Activated T-helper 1 cell treated with anti-CD3 and anti-CD28 coated beads, Interleukin-2, amount 50 U/mL, for 16 hours (primary cell): Measurements from ENCODE around the gene YIPF1.

Source experiments
- DNase-seq, 2 donors: peaks; one replicate each; pipeline ENCODE4 v3.0.0-alpha.2; 2020; ENCODE audit warnings: low read depth in 1 of 2, low spot score in 1 of 2

YIPF1 gene

GRCh38 chr1:53889304-53890298 lies at the start of gene YIPF1:
Gene YIPF1 (minus strand): TSS chr1:53889797. CDS start chr1:53888937, 860 bp downstream.
- DNase-seq, result peak; percentile 70 to 79

DNA sequence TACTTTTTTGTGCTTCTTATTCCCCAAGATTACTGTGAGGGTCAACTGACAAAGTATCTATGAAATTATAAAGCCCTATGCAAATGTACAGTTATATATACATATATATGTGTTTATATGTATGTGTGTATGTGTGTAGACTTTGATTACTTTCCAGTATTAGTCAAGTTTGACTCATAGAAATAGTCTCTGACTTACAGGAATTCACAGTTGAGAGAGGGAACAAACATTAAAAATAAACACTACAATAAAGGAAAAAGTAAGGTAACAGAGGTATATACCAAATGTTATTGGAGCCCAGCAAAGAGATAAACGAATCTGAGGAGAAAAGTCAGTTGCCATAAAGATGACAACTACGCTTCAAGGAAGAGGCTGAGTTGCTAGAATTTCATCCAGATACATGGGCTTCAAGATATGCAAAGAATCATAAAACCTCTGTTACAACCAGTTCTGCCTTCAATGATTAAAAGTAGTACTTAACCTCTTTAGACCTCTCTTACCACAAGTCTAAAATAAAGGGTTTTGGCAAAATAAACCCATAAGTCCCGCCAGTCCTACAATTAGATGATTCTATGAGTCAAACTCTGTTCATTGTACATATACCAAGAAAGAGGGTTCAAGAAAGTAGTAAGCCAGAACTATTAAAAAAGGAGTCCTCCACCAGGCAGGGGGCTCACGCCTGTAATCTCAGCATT lies 48.7 kb upstream of the YIPF1 start:
- DNase-seq, result no peak

DNA sequence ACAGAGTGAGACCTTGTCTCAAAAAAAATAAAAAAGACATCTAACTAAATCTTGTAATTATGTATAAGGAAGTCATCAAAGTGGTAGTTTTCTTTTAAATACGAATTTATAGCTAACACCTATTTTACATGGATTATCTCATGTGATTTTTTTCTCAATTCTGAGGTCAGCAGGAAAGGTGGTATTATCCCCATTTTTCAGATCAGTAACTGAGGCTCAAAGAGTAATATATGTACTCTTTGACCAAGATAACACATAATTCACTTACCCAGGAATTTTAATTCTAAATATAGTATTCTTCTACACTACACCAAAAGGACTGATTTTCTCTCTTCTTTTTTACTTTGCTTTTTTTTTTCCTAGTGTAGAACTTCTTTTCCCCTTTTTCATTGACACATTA lies 46.8 kb upstream of the YIPF1 start:
- DNase-seq, result no peak

- no peak for DNase-seq
Observed at GRCh38 chr1:53934170-53934765, 44.7 kb upstream of the YIPF1 start.

GRCh38 chr1:53931523-53931922 lies 41.9 kb upstream of the YIPF1 start:
- DNase-seq, result no peak

GRCh38 chr1:53930932-53931331 lies 41.3 kb upstream of the YIPF1 start:
- DNase-seq, result no peak

- no peak for DNase-seq
Observed at GRCh38 chr1:53929246-53929960, 39.8 kb upstream of the YIPF1 start.

GRCh38 chr1:53927376-53927881 lies 37.8 kb upstream of the YIPF1 start:
- no peak for DNase-seq

DNA sequence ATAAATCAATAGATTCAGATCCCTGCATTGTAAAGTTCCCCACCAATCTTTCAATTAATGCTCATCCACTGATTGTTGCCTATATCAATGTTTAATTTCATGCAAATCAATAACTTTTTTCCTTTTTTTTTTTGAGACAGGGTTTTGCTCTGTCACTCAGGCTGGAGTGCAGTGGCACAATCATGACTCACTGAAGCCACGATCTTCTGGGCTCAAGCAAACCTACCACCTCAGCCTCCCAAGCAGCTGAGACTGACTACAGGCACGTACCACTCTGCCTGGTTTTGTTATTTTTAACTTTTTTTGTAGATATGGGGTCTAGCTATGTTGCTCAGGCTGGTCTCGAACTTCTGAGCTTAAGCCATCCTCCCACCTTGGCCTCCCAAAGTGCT lies 30.1 kb upstream of the YIPF1 start:
- DNase-seq, result no peak

DNA sequence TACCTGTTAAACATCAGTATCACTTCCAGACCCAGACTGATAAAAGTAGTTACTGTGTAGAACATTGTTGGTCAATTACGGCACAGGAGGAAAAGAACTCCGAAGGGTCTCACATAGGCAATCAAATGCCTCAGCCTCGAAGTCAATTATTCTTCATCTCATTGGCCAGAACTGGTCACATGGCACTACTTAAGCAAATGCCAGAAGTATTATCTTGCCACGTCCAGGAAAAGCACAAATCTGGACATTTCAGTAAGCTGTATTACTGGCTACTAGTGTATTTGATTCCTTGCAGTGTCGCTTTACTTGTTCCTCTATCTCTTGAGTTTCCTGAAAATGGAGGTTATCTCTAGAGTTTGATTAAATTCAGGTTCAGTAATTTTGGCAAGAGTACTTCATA lies 28.7 kb upstream of the YIPF1 start:
- no peak for DNase-seq

DNA sequence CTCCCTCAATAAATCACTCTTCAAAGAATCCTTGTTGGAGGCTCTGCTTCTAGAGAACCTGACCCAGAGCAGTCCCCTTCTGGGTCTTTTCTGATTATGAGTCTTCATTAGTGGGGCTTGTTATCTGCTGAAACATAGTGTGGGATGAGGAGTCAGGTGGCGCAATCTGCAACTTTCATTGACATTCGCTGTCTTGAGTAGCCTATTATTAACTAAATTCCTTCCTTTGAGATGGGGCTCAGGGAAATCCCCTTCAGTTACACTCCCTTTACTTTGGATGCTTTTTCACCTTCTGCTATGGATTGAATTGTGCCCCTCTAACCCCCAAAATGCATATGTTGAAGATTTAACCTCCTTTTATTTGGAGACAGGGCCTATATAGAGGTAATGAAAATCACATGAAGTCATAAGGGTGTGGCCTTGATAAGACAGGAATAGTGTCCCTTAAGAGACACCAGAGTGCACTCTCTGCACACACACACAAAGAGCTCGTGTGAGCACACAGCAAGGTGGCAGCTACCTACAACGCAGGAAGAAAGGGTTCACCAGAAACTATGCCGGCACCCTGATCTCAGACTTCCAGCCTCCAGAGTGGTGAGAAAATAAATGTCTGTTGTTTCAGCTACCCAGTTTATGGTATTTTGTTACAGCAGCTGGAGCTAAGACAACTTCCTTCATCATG lies 23.9 kb upstream of the YIPF1 start:
- no peak for DNase-seq

DNA sequence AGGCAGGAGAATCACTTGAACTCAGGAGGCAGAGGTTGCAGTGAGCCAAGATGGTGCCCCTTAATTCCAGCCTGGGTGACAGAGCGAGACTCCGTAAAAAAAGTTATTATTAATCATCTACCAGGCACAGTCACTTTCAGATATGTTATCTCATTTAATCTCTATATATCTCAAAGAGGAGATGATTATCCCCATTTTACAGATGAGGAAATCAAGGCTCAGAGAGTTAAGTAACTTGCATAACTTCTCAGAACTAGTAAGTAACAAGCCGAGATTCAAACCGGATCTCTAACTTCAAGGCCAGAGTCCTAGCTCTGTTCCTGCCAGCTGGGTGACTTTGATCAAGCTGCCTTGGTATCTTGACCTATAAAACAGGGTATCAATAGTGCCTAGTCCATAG lies 21.8 kb upstream of the YIPF1 start:
- DNase-seq, result no peak

DNA sequence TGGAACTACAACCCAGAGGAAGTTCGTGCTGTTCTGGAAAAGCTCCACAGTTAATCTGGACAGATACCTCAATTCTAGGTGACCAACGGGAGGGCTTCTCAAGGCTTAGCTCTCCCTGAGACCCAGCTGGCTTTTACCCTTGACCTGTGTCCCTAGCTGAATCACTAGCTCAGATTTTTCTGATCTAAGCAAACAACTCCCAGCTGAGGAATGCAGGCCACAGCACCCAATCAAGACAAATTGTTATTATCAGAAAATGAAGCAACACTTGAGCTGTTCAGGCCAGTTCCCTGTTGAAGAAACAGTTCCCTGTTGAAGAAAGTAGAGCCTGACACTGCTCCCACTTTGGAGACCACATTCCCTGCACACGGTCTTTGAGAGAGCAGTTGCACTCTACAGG lies 20.3 kb upstream of the YIPF1 start:
- DNase-seq, result no peak

DNA sequence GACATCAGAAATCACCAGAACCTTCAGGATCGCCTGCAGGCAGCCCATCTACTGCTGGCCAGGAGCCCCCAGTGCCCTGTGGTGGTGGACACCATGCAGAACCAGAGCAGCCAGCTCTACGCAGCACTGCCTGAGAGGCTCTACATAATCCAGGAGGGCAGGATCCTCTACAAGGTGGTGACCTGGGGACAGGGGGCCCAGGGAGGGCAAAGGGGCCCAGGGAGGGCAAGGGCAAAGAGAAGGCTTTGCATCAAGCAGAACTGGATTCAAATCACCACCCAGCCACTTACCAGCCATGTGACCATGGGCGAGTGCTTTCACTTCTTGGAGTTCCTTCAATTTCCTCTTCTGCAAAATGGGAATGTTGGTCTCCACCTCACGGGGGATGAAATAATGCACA lies 16.5 kb upstream of the YIPF1 start:
- DNase-seq, result no peak

DNA sequence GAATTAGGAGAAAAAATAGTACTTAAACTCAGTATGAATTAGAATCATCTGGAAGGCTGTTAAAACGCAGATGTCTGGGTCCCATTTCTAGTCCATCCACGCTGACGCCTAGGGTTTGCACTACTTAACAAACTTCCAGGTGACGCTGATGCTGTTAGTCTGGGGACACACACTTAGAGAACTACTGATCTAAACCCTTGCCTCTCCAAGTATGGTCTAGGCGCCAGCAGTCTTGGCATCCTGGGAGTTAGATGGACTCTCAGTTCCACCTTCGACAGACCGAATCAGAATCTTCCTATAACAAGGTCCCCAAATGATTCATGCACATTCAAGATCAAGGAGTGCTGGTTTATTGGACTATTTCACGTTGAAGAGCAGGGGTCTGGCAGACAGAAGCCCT lies 15.9 kb upstream of the YIPF1 start:
- no peak for DNase-seq

GRCh38 chr1:53902235-53903138 lies 12.9 kb upstream of the YIPF1 start:
- DNase-seq, result no peak

DNA sequence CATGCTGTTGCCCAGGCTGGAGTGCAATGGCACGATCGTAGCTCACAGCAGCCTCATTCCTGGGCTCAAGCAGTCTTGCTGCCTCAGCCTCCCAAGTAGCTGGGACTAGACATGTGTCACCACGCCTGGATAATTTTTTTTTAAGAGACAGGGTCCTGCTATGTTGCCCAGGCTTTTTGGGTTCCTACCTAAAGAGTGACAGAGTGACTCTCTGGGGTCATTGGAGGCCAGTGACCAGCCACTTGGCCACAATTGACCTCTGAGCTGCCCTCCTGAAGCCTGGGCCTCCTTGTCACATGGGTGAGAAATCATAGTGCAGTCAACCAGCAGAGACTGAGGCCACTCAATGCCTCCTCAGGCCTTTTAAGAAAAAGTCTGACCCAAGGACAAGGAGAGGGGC lies 10.1 kb upstream of the YIPF1 start:
- no peak for DNase-seq

- DNase-seq, result no peak
Observed at GRCh38 chr1:53899206-53899628, 9.6 kb upstream of the YIPF1 start.

- no peak for DNase-seq
Observed at GRCh38 chr1:53896635-53897229, 7.1 kb upstream of the YIPF1 start.
